Measurements from ENCODE around the gene HAAO.
"Not testable (repeated sequence)": the region's sequence is repeated elsewhere in the genome, so short reads cannot be mapped to it uniquely, and the experiment has no call there.

HAAO gene

DNA sequence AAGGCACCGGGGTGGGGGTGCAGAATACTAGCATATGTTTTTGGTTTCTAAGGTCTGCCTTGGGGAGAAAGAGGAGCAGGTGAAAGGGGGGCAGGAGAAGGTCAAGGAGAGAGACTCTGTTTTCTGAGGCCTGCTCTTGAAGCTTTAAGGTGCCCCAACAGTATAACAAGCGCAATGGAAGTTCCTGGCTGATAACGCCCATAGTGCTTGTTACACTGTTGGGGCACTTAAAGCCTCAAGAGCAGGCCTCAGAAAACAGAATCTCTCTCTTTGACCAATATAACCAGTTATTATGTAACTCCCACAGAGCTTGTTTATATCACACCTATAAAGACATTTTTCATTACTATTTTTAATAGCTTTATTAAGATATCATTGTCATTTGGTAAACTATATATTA is 45.0 kb downstream of the HAAO start:
- DNase-seq (ENCODE audit: low spot score), result no peak

DNA sequence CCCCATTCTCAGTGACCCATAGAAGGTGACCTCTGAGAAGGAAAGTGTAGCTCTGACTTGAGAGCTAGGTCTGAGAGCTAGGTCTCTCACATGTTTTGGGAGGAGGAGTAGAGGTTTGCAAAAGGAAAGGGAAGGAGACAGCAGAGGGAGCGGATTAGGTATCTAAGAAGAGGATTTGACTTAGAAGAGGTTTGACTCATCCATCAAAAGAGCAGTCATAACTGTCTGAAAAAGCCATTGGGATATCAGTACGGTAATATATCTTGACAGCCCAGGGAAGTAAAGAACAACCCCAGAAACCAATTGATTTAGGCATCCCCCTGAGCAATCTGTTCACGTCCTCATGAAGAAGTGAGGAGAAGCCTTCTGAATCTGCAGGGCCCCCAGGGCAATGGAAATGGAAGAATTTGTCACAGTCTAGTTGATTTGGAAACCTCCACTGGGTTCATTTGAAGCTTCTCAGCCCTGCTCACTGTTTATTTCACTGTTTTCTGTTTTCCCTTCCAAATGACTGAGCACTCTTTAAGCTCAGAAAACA is 47.8 kb downstream of the HAAO start:
- no peak for DNase-seq (ENCODE audit: low spot score)

DNA sequence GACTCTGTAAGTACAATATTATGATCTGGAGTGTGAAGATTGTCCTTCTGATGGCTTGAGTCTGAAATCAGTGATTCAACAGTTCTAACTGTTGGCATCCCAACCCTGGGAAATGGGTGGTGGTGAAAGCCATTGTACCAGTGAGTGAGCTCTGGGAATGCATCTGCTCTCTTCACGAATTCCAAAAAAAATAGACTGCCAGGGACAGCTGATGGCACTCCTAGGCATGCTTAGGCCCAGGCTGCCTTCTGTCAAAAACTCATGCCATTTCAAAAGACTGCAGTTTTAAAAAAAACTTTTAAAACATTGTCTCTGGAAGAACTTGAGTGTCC is 48.8 kb downstream of the HAAO start:
- no peak for DNase-seq (ENCODE audit: low spot score)

DNA sequence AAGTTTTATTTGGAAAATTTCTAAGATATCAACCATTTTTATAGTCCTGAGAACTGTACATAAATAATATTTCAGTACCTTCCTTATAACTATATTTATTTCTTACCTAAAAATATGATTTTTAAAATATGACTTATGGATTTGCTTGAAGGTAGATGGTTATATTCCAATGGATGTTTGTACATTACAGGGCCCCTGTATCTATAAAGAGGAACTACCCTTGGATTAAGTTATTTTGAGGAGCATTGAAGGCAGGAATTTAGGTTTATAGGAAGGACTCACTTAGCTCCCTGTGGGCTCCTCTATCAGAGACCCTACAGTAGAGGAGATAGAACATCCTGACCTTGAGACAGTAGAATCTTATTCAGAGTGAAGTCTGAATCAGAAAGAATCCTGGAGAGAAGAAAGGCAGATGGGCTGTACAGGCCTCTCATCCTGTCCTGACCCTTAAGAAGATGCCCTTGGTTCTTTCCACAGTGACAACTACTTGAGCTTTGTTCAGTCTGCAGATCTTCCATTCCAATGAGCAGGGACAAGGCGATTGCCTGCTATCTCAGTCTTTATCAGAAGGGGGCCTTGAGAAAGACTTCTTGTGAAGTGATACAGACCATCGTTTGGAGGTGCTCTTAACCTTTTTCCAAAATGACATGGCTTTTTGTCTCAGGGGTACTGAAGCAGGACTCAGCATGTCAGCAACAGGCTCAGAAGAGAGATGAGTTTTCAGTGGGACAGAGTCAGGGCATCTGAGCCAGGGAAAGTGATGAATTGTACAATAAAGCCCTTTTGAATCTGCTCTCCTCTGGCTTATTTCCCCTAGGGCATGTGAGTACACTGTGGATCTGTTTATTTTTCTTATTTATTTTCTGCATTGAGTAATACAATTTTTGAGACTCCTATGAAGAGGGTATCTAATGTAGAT is 49.4 kb downstream of the HAAO start:
- DNase-seq (ENCODE audit: low spot score), result no peak

DNA sequence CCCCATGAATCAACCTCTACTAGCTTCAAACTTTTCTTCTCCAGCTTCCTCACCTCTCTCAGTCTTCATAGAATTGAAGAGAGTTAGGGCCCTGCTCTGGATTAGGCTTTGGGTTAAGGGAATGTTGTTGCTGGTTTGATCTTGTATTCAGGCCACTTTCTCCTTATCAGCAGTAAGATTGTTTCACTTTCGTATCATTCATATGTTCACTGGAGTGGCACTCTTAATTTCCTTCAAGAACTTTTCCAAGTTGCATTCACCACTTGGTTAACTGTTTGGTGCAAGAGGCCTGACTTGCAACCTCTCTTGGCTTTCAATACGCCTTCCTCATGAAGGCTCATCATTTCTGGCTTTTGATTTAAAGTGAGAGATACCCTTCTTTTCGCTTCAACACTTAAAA is 51.2 kb downstream of the HAAO start:
- DNase-seq (ENCODE audit: low spot score), result no peak

DNA sequence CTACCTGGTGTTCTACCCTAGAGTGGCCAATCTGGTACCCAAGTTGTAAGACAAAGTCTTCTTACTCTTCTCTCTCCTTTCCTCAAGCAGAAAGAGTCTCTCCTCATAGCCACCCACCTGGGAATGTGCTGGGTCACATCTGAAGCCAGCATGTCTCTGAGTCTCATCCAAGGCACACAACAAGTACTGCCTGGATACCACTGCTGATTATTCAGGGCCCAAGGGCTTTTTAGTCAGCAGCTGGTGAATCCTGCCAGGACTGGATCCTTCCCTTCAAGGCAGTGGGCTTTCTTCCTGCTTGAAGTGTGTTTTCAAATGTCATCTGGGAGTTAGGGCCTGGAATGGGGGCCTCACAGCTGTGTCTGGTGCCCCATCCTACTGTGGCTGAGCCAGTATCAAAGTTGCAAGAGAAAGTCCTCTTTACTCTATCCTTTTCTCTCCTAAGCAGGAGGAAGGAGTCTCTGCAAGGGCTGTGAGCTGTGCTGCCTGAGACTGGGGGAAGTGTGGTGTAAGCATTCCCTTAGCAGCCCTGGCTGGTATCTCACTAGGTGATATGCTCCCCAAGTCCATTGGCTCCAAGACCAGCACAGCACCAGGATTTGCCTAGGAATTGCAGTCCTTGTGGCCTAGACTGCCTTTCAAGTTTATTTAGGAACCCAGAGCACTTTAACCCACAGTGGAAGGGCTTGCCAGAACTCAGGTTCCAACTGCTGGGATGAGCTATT is 55.6 kb downstream of the HAAO start:
- DNase-seq (ENCODE audit: low spot score), result no peak

DNA sequence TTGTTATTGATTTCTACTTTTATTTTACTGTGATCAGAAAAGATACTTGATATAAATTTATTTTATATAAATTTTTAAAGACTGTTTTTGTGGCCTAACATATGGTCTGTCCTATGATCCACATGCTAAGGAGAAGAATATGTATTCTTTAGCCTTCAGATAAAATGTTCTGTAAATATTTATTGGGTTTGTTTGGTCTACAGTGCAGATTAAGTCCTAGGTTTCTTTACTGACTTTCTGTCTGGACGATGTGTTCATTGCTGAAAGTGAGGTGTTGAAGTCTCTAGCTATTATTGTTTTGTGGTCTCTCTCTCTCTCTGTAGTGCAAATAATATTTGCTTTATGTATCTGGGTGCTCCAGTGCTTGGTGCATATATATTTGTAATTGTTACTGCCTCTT is 58.5 kb downstream of the HAAO start:
- no peak for DNase-seq (ENCODE audit: low spot score)

DNA sequence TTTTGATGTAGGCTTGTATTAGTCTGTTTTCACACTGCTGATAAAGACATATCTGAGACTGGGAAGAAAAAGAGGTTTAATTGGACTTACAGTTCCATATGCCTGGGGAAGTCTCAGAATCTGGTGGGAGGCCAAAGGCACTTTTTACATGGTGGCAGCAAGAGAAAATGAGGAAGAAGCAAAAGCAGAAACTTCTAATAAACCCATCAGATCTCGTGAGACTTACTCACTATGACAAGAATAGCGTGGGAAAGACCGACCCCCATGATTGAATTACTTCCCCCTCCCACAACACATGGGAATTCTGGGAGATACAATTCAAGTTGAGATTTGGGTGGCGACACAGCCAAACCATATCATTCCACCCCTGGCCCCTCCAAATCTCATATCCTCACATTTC is 61.1 kb downstream of the HAAO start:
- not testable (repeated sequence) for DNase-seq (ENCODE audit: low spot score)

DNA sequence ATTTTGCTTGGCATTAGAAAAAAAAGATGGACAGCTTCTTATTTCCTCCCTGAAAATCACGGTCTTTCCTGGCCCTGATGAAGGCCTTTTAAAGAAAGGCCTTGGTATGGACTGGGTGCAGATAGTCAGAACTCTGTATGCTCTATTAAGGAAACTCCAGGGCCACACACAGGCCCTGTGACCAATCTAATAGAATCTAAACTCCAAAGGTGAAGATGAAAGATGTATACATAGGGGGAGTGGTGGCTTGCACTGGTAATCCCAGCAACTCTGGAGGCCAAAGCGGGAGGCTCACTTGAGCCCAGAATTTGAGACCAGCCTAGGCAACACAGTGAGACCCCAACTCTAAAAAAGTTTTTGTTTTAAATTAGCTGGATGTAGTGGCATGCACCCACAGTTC is 65.7 kb downstream of the HAAO start:
- DNase-seq (ENCODE audit: low spot score), result no peak

DNA sequence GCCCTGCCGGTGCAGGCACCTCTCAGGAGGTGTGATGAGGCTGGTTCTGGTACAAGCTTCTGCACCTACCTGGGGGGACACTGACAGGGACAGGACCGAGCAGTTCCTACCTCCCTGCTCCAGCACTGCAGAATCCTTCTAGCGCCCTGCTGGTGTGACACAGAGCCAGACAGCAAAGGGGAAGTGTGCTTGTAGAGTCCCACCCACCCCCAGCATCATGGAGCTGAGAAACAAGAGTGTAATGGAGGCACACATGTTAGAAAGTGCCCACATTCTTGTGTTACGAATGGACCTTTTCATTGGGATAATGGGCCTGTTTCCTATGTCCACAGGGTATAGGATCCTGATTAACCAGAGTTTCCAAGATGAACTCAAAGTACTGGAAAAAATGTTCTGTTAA is 66.7 kb downstream of the HAAO start:
- DNase-seq (ENCODE audit: low spot score), result no peak

DNA sequence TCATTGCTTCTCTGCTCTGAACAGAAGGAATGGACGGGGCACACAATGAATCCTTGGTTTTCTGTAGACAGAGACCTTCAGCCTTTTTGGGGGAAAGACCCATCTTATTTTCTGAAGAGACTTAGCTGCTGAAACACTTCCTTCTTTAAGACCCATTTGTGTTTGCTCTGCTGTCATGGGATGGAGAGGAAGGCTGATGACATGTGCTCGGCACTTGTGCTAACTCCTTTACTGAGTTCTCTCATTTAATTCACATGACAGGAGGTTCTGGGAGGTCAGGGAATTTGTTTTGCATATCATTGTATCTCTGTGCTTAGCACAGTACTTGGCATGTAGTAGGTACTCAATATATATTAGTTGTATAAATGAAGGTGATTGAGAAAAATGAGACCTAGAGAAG is 67.5 kb downstream of the HAAO start:
- no peak for DNase-seq (ENCODE audit: low spot score)

DNA sequence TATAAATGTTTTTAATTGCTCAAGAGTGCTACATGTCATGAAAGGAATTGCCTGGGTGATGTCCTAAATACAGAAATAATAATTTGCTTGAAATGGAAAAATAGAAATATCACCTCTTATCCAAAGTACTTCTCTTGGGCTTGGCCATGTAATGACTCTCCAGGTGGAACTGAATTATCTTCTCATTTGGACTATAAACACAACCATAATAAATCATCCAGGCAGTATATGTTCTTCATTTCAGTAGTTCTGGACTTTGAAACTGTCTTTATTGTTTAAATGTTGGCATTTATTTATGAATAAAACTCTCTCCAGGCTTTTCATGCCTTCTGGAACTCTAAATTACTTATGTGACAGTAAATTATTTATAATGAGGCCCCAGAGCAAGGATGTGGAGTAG is 68.9 kb downstream of the HAAO start:
- no peak for DNase-seq (ENCODE audit: low spot score)

DNA sequence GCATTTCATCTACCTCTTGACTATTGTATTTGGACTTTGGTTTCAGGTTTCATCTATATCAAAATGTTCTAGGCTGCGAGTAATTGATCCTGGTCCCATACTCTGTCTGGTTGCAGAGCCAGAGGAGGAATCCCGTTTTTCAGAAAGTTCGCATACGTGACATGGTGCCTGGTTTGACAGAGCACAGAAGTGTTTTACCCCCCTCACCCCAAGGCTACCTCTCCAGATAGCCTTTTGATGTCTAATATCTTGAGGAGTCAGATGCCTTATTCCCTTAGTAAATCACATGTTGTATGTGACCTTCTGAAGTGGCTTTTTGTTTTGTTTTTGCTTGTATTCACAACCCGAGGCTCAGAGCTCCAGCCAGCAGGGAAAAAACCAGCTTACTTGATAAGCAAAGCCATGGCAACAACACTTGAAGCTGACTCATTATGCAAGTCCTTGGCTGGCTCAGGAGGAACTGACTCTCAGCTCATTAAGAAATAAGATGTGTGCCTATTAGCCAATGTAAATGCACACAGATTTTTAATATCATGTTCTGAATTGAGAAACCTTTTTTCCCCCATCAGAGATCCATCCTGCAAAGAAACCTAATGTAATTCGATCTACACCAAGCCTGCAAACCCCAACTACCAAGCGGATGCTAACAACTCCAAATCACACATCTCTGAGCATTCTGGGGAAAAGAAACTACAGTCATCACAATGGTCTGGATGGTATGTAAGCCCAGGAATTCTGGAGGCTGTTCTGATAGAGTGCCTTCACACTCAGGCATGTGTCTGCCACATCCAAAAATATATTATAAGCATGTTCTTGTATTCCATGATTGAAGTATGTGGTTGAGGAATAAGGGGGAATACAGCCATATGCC is 69.8 kb downstream of the HAAO start:
- DNase-seq (ENCODE audit: low spot score), result no peak

DNA sequence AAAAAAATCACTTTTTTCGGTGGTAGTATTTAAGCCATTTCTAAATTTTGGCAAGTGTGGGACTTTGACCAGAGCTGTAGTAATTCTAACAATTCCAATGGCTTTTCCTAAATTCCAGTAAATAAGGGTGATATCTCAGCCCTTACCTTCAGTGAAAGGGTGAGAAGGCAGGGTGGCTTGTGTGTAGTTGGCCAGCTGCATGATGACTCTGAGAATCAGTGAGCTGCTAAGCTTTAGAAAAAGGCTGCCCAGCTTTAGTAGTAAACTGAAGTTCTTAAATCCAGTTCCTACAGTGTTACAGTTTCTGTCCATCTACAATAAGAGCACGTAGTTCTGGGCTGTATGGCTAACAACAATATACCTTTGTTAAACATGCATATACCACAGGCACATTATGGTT is 70.5 kb downstream of the HAAO start:
- DNase-seq (ENCODE audit: low spot score), result no peak

Data from cerebellar cortex (tissue), 1 donor.